HEK293 (cell line): ENCODE measurements around the gene CENATAC.
A peak's percentile ranks its signal among the peaks of the same experiment; 100 is the strongest.

Experiments used
- CTCF ChIA-PET: fragments of 350-600 bp; formaldehyde crosslinking; extraction: SDS; loops from one replicate; lab custom pipeline; 2021; ENCODE audit warnings: antibody characterized with exemption; lab: Yijun Ruan, JAX
- POLR2A ChIA-PET: fragments of 300-600 bp; formaldehyde crosslinking; extraction: SDS; loops from one replicate; lab custom pipeline; 2020; ENCODE audit warnings: antibody characterized with exemption, inconsistent platforms; lab: Yijun Ruan, JAX
- H3K27ac ChIP-seq: fragments of 200-500 bp; sonication (Bioruptor generic); 2 replicates; pipeline ENCODE4 v1.5.1; 2014; ENCODE audit warnings: low read depth, low read length, control low read depth, inconsistent platforms; ENCODE audit errors: extremely low read depth
- H3K36me3 ChIP-seq, 2 experiments: fragments of 200-500 bp in 1 of 2; sonication (Bioruptor generic) in 1 of 2; 1 replicate in 1 of 2; 2 replicates in 1 of 2; pipeline ENCODE4 v1.5.1; 2014 to 2017; ENCODE audit warnings: inconsistent platforms in 2 of 2, low read length in 2 of 2; ENCODE audit not compliant: control insufficient read depth in 2 of 2, insufficient read depth in 1 of 2
- H3K4me1 ChIP-seq: fragments of 200-500 bp; sonication (Bioruptor generic); 2 replicates; pipeline ENCODE4 v1.5.1; 2014; ENCODE audit warnings: mild to moderate bottlenecking, low read length, inconsistent platforms; ENCODE audit not compliant: control insufficient read depth, insufficient read depth
- H3K4me3 ChIP-seq: 2 replicates; pipeline ENCODE4 v1.5.1; 2011; ENCODE audit warnings: low read depth, mild to moderate bottlenecking, control low read depth, low read length, moderate library complexity
- H3K9me3 ChIP-seq: fragments of 200-500 bp; sonication (Bioruptor generic); 2 replicates; pipeline ENCODE4 v1.5.1; 2014; ENCODE audit warnings: low read depth, low read length, inconsistent platforms; ENCODE audit not compliant: control insufficient read depth, insufficient read depth
- GFI1B ChIP-seq: fragments of 450-650 bp; formaldehyde crosslinking; IDR thresholded peaks from 2 replicates; pipeline ENCODE4 v1.5.1; 2016; ENCODE audit warnings: missing biosample characterization, missing genetic modification characterization
- GLIS2 ChIP-seq: fragments of 450-650 bp; formaldehyde crosslinking; IDR thresholded peaks from 2 replicates; pipeline ENCODE4 v1.5.1; 2016; ENCODE audit warnings: missing biosample characterization, missing genetic modification characterization
- MZF1 ChIP-seq: fragments of 450-650 bp; formaldehyde crosslinking; IDR thresholded peaks from 2 replicates; pipeline ENCODE4 v1.5.1; 2017; ENCODE audit warnings: missing biosample characterization, missing genetic modification characterization, borderline replicate concordance
- REPIN1 ChIP-seq: fragments of 450-650 bp; formaldehyde crosslinking; IDR thresholded peaks from 2 replicates; pipeline ENCODE4 v1.5.1; 2017; ENCODE audit warnings: missing biosample characterization, missing genetic modification characterization, low read depth
- ZBTB20 ChIP-seq: fragments of 450-650 bp; formaldehyde crosslinking; IDR thresholded peaks from 2 replicates; pipeline ENCODE4 v1.5.1; 2016; ENCODE audit warnings: missing biosample characterization, missing genetic modification characterization
- ZEB2 ChIP-seq: fragments of 450-650 bp; formaldehyde crosslinking; IDR thresholded peaks from 2 replicates; pipeline ENCODE4 v1.5.1; 2016; ENCODE audit warnings: missing biosample characterization, missing genetic modification characterization
- ZNF114 ChIP-seq: fragments of 450-650 bp; formaldehyde crosslinking; IDR thresholded peaks from 2 replicates; pipeline ENCODE4 v1.5.0; 2017; ENCODE audit warnings: missing biosample characterization, missing genetic modification characterization
- ZNF155 ChIP-seq: fragments of 450-650 bp; formaldehyde crosslinking; IDR thresholded peaks from 2 replicates; pipeline ENCODE4 v1.5.1; 2016; ENCODE audit warnings: missing biosample characterization, missing genetic modification characterization
- ZNF175 ChIP-seq: fragments of 450-650 bp; formaldehyde crosslinking; IDR thresholded peaks from 2 replicates; pipeline ENCODE4 v1.5.1; 2016; ENCODE audit warnings: missing biosample characterization, missing genetic modification characterization
- ZNF2 ChIP-seq: fragments of 450-650 bp; formaldehyde crosslinking; IDR thresholded peaks from 2 replicates; pipeline ENCODE4 v1.5.1; 2016; ENCODE audit warnings: missing biosample characterization, missing genetic modification characterization
- ZNF202 ChIP-seq: fragments of 450-650 bp; formaldehyde crosslinking; IDR thresholded peaks from 2 replicates; pipeline ENCODE4 v1.5.1; 2016; ENCODE audit warnings: missing biosample characterization, missing genetic modification characterization, borderline replicate concordance
- ZNF221 ChIP-seq: fragments of 450-650 bp; formaldehyde crosslinking; IDR thresholded peaks from 2 replicates; pipeline ENCODE4 v1.5.1; 2017; ENCODE audit warnings: missing biosample characterization, missing genetic modification characterization, borderline replicate concordance
- ZNF24 ChIP-seq: fragments of 450-650 bp; formaldehyde crosslinking; IDR thresholded peaks from 2 replicates; pipeline ENCODE4 v1.5.1; 2016; ENCODE audit warnings: missing biosample characterization, missing genetic modification characterization
- ZNF302 ChIP-seq: fragments of 450-650 bp; formaldehyde crosslinking; IDR thresholded peaks from 2 replicates; pipeline ENCODE4 v1.5.1; 2016; ENCODE audit warnings: missing biosample characterization, missing genetic modification characterization, low read depth
- ZNF341 ChIP-seq: fragments of 450-650 bp; formaldehyde crosslinking; IDR thresholded peaks from 2 replicates; pipeline ENCODE4; 2016; ENCODE audit warnings: low read depth, missing biosample characterization, missing genetic modification characterization
- ZNF426 ChIP-seq: fragments of 450-650 bp; formaldehyde crosslinking; IDR thresholded peaks from 2 replicates; pipeline ENCODE4 v1.5.1; 2017; ENCODE audit warnings: missing biosample characterization, missing genetic modification characterization, mild to moderate bottlenecking, inconsistent platforms, moderate library complexity
- ZNF571 ChIP-seq: fragments of 450-650 bp; formaldehyde crosslinking; IDR thresholded peaks from 2 replicates; pipeline ENCODE4 v1.5.0; 2017; ENCODE audit warnings: missing biosample characterization, missing genetic modification characterization
- ZNF629 ChIP-seq: fragments of 450-650 bp; formaldehyde crosslinking; IDR thresholded peaks from 2 replicates; pipeline ENCODE4 v1.5.1; 2017; ENCODE audit warnings: missing biosample characterization, missing genetic modification characterization
- ZNF658 ChIP-seq: fragments of 450-650 bp; formaldehyde crosslinking; IDR thresholded peaks from 2 replicates; pipeline ENCODE4; 2016; ENCODE audit warnings: missing biosample characterization, missing genetic modification characterization
- ZNF670 ChIP-seq: fragments of 450-650 bp; formaldehyde crosslinking; IDR thresholded peaks from 2 replicates; pipeline ENCODE4 v1.5.1; 2016; ENCODE audit warnings: missing biosample characterization, missing genetic modification characterization, low read depth
- ZNF768 ChIP-seq: fragments of 450-650 bp; formaldehyde crosslinking; IDR thresholded peaks from 2 replicates; pipeline ENCODE4 v1.5.1; 2018; ENCODE audit warnings: missing biosample characterization, mild to moderate bottlenecking, missing genetic modification characterization
- TF ChIP-seq, protein P1 (sequence below): fragments of 450-650 bp; formaldehyde crosslinking; IDR thresholded peaks from 2 replicates; pipeline ENCODE4 v1.5.1; 2016; ENCODE audit warnings: missing biosample characterization, missing genetic modification characterization
- TF ChIP-seq, protein P2 (sequence below): fragments of 450-650 bp; formaldehyde crosslinking; IDR thresholded peaks from 2 replicates; pipeline ENCODE4 v1.5.1; 2017; ENCODE audit warnings: missing biosample characterization, mild to moderate bottlenecking, missing genetic modification characterization, moderate library complexity
- TF ChIP-seq, protein P3 (sequence below): fragments of 450-650 bp; formaldehyde crosslinking; IDR thresholded peaks from 2 replicates; pipeline ENCODE4 v1.5.1; 2017; ENCODE audit warnings: missing biosample characterization, missing genetic modification characterization

The CENATAC gene

DNA sequence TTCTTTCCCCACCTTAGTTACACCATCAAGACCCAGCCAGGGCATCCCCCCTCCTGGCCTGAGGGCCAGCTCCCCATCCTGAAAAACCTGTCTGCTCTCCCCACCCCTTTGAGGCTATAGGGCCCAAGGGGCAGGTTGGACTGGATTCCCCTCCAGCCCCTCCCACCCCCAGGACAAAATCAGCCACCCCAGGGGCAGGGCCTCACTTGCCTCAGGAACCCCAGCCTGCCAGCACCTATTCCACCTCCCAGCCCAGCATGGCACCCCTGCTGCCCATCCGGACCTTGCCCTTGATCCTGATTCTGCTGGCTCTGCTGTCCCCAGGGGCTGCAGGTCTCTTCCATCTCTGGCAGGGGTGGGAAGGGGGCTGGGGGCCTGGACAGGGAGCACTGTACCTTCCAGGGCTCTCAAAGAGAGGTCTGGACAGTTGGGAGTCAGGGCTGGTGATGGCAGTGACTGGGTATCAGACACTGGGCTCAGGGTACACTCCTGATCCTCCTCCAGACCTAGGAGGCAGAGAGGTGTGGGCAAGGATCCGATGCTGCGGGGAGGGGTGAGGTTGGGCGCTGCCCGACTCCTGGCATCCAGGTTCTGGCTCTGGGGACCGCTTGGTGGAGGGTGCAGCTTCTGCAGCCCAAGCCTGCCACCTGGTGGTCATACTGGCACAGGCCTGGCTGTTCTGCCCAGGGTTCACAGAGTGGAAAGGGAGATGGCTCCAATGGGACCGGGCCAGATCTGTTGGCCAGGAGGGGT lies 41.7 kb upstream of the CENATAC start, which contains the start of gene UPK2 (continued):
- TF ChIP-seq, protein P1, sequence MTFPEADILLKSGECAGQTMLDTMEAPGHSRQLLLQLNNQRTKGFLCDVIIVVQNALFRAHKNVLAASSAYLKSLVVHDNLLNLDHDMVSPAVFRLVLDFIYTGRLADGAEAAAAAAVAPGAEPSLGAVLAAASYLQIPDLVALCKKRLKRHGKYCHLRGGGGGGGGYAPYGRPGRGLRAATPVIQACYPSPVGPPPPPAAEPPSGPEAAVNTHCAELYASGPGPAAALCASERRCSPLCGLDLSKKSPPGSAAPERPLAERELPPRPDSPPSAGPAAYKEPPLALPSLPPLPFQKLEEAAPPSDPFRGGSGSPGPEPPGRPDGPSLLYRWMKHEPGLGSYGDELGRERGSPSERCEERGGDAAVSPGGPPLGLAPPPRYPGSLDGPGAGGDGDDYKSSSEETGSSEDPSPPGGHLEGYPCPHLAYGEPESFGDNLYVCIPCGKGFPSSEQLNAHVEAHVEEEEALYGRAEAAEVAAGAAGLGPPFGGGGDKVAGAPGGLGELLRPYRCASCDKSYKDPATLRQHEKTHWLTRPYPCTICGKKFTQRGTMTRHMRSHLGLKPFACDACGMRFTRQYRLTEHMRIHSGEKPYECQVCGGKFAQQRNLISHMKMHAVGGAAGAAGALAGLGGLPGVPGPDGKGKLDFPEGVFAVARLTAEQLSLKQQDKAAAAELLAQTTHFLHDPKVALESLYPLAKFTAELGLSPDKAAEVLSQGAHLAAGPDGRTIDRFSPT: no peak
- TF ChIP-seq ZNF2 (tag by site-specific recombination): peak; percentile 51; the same call in 1 of the 2 replicates
- TF ChIP-seq ZNF571 (tag by site-specific recombination): no peak
- peak; percentile 33; the same call in 1 of the 2 replicates for TF ChIP-seq ZBTB20 (tag by site-specific recombination)
- TF ChIP-seq ZNF202 (tag by site-specific recombination): no peak
- TF ChIP-seq, protein P2, sequence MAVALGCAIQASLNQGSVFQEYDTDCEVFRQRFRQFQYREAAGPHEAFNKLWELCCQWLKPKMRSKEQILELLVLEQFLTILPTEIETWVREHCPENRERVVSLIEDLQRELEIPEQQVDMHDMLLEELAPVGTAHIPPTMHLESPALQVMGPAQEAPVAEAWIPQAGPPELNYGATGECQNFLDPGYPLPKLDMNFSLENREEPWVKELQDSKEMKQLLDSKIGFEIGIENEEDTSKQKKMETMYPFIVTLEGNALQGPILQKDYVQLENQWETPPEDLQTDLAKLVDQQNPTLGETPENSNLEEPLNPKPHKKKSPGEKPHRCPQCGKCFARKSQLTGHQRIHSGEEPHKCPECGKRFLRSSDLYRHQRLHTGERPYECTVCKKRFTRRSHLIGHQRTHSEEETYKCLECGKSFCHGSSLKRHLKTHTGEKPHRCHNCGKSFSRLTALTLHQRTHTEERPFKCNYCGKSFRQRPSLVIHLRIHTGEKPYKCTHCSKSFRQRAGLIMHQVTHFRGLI: peak; percentile 90
- TF ChIP-seq ZNF768: no peak

DNA sequence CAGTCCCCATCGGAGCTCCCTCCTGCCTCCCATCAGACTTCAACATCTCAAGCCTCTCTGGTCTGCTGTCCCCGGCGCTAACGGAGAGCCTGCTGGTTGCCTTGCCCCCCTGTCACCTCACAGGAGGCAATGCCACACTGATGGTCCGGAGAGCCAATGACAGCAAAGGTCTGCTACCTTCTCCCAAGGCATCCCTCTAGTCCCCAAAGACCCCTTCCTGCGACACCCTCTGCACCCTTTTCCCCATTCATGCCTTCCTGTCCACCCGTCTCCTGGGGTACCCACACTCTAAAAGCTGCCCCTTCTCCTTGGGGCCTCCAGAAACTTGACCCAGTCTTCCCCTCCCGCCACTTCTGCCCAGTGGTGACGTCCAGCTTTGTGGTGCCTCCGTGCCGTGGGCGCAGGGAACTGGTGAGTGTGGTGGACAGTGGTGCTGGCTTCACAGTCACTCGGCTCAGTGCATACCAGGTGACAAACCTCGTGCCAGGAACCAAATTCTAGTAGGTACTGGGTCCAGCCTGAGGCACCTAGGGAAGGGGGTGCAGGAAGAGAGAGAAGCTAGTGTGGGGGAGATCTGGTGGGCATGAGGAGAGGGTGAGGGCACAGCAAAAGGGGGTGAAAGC lies 41.0 kb upstream of the CENATAC start:
- Histone ChIP-seq H3K4me1 (no peaks in the 10 kb centered on the region), H3K27ac (no peak overlapping the region), H3K9me3 (no peaks in the 10 kb centered on the region), H3K36me3 (no peaks in the 10 kb centered on the region), H3K4me3 (no peak overlapping the region)
- ChIA-PET POLR2A (interaction anchor here (0.5 kb wide), 1 partner anchor 428 kb away, joined by 3 read pairs; no protein-coding TSS in a partner anchor), CTCF (interaction anchor here (0.6 to 3.9 kb wide), 25 partner anchors 9 to 300 kb away, joined by 3 to 30 read pairs (median 4); partner anchors contain the start of genes BCL9L and CENATAC)
- TF ChIP-seq ZNF341 (tag by site-specific recombination) (0 out of 2 replicates have a peak, but pooled peaks have one; percentile 6), GLIS2 (peak; percentile 46; the same call in 1 of the 2 replicates), ZNF202 (tag by site-specific recombination) (no peak), ZNF24 (no peak), ZEB2 (tag by site-specific recombination) (0 out of 2 replicates have a peak, but pooled peaks have one; percentile 1)

DNA sequence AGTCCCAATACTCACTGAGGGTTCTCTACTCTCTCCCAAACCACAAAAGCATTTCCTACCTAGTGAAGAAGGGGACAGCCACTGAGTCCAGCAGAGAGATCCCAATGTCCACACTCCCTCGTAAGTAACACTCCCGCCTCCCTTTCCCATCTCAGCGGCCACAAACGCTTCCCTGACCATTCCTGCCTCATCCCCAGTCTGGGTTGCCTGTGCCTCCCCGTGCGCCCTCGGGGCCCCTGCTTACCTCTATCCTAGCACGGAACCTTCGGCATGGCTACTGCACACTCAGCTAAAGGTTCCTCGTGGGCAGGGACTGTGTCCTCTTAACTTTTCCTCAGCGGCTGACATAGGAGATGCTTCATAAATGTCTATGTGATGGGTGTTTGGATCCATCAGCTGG lies 40.4 kb upstream of the CENATAC start:
- Histone ChIP-seq H3K4me1 (no peaks in the 10 kb centered on the region), H3K9me3 (no peaks in the 10 kb centered on the region), H3K36me3 (no peaks in the 10 kb centered on the region), H3K4me3 (no peak overlapping the region), H3K27ac (no peak overlapping the region)
- ChIA-PET CTCF (interaction anchor here (0.6 to 3.9 kb wide), 20 partner anchors 10 to 297 kb away, joined by 3 to 30 read pairs (median 4); partner anchors contain the start of genes BCL9L and CENATAC), POLR2A (no interaction called here)
- TF ChIP-seq ZNF221 (tag by site-specific recombination) (no peak), ZNF175 (tag by site-specific recombination) (no peak), REPIN1 (tag by site-specific recombination) (no peak), ZNF658 (tag by site-specific recombination) (no peak), MZF1 (tag by site-specific recombination) (no peak), ZNF670 (tag by site-specific recombination) (no peak), GFI1B (tag by site-specific recombination) (no peak), ZNF114 (tag by site-specific recombination) (no peak), ZNF426 (tag by site-specific recombination) (no peak), ZNF302 (tag by site-specific recombination) (no peak), ZNF629 (tag by site-specific recombination) (no peak), ZNF155 (tag by site-specific recombination) (no peak)
- TF ChIP-seq, protein P3, sequence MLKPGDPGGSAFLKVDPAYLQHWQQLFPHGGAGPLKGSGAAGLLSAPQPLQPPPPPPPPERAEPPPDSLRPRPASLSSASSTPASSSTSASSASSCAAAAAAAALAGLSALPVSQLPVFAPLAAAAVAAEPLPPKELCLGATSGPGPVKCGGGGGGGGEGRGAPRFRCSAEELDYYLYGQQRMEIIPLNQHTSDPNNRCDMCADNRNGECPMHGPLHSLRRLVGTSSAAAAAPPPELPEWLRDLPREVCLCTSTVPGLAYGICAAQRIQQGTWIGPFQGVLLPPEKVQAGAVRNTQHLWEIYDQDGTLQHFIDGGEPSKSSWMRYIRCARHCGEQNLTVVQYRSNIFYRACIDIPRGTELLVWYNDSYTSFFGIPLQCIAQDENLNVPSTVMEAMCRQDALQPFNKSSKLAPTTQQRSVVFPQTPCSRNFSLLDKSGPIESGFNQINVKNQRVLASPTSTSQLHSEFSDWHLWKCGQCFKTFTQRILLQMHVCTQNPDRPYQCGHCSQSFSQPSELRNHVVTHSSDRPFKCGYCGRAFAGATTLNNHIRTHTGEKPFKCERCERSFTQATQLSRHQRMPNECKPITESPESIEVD: no peak
